Mucosa of descending colon (tissue), 3 donors: ENCODE data around the gene CA9. TPM values are rescaled to one million over a fixed set of nuclear protein-coding genes. Genes with fewer than 3 reads are reported as not detected.

Experiments used
- ATAC-seq: fragments of 200-7000 bp; cut with Tn5 transposase; one replicate; pipeline ENCODE4 v1.9.1; 2020; ENCODE audit warnings: mild to moderate bottlenecking, moderate library complexity
- DNase-seq, 3 donors: peaks; one replicate each; pipeline ENCODE4 v3.0.0-alpha.2; 2020
- H3K36me3 ChIP-seq: fragments of 200-600 bp; one replicate; pipeline ENCODE4 v1.8.0; 2021; ENCODE audit warnings: low read depth, mild to moderate bottlenecking
- H3K4me1 ChIP-seq: fragments of 200-600 bp; one replicate; pipeline ENCODE4 v1.8.0; 2021; ENCODE audit warnings: low read depth, mild to moderate bottlenecking
- H3K4me3 ChIP-seq: fragments of 200-600 bp; one replicate; pipeline ENCODE4 v1.8.0; 2021; ENCODE audit warnings: mild to moderate bottlenecking
- H3K9me3 ChIP-seq: fragments of 200-600 bp; one replicate; pipeline ENCODE4 v1.8.0; 2021; ENCODE audit warnings: mild to moderate bottlenecking
- intact Hi-C, 2 donors: fragments of 100-400 bp; cut with DNase I in 1 of 2; cut with micrococcal nuclease in 1 of 2; formaldehyde crosslinking; loops; one replicate each; pipeline versions ENCODE4 v1.11.0 to v1.11.1; 2022; cut with DNase I, micrococcal nuclease
- total RNA-seq, 3 donors: library from RNA; stranded (reverse); fragmentation: NEBNext Ultra II Directional in 2 of 3; extraction: Animal tissue kit (Norgen Biotek cat#: 25700) in 2 of 3; gene quantifications; one replicate each; pipeline versions ENCODE4 v1.2.1 to v1.2.4, GENCODE V29; 2021 to 2023
- TF ChIP-seq, protein P1 (sequence below): fragments of 200-600 bp; IDR thresholded peaks from one replicate; pipeline ENCODE4 v1.8.0; 2022; ENCODE audit warnings: antibody characterized with exemption, mild to moderate bottlenecking
- donor health status: DM: no; HTN: no; CAD: no; lungs with moderate emphysema.
- donor health status: DM: no; HTN: no; CAD: no.
- donor health status: DM: no; HTN: yes; CAD: no.

The CA9 gene
- total RNA-seq, 3 donors from 2014 or later, result 0.61 to 1.7 TPM; not detected in 1

DNA sequence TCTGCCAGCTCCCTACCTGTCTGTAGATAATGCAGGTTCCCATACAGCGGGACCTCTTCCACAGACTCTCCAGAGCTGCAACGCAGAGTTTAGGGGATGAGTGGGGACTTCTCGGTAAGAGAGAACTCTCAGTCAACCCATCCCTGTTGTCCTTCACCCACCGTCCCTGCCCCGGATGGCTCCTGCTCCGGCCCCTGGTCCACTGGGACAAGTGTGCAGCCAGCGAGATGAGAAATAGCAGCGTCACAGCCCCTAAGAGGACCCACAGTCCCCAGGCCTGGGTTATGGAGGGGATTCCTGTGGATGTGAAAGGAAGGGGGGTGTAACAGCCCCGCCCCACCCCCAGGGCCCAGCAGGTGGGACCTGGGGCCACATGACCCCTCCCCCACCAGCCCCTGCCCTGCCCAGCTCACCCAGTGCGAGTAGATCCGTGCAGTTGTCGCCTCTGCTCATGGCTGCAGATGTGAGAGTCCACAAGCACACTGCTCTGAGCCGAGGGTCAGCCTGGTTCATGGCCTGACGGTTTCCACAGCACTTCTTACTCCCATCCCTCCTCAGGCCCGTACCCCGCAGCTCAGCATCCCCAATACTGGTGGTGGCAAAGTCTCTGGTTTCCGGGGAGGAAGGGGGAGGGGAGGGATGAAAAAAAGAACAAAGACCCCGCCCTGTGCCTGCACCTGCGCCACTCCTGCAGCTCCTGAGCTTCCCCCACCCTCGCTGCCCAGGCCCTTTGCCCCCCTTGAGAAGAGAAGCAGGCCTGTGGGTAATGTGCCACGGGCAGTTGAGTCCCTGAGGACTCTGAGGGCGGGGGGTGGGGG is 23.2 kb upstream of the CA9 start, which contains the start of gene SIT1:
Gene SIT1, minus strand, starts transcription at position 591 of the 818 bp plus-strand sequence. Its CDS starts 78 bp downstream, at position 513.
- DNase-seq, result peak in 2 of 3 donors; percentile 47 to 71
- peaks cover 21% of the 10 kb centered on the region for H3K4me1 ChIP-seq
- no peak within 1 kb of the TSS for H3K4me3 ChIP-seq
- ATAC-seq, result no peak
- intact Hi-C loops, result no loop called here
- TF ChIP-seq, protein P1, sequence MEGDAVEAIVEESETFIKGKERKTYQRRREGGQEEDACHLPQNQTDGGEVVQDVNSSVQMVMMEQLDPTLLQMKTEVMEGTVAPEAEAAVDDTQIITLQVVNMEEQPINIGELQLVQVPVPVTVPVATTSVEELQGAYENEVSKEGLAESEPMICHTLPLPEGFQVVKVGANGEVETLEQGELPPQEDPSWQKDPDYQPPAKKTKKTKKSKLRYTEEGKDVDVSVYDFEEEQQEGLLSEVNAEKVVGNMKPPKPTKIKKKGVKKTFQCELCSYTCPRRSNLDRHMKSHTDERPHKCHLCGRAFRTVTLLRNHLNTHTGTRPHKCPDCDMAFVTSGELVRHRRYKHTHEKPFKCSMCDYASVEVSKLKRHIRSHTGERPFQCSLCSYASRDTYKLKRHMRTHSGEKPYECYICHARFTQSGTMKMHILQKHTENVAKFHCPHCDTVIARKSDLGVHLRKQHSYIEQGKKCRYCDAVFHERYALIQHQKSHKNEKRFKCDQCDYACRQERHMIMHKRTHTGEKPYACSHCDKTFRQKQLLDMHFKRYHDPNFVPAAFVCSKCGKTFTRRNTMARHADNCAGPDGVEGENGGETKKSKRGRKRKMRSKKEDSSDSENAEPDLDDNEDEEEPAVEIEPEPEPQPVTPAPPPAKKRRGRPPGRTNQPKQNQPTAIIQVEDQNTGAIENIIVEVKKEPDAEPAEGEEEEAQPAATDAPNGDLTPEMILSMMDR, result no peak
- H3K9me3 ChIP-seq, result no peaks in the 10 kb centered on the region
- no peaks in the 10 kb centered on the region for H3K36me3 ChIP-seq

DNA sequence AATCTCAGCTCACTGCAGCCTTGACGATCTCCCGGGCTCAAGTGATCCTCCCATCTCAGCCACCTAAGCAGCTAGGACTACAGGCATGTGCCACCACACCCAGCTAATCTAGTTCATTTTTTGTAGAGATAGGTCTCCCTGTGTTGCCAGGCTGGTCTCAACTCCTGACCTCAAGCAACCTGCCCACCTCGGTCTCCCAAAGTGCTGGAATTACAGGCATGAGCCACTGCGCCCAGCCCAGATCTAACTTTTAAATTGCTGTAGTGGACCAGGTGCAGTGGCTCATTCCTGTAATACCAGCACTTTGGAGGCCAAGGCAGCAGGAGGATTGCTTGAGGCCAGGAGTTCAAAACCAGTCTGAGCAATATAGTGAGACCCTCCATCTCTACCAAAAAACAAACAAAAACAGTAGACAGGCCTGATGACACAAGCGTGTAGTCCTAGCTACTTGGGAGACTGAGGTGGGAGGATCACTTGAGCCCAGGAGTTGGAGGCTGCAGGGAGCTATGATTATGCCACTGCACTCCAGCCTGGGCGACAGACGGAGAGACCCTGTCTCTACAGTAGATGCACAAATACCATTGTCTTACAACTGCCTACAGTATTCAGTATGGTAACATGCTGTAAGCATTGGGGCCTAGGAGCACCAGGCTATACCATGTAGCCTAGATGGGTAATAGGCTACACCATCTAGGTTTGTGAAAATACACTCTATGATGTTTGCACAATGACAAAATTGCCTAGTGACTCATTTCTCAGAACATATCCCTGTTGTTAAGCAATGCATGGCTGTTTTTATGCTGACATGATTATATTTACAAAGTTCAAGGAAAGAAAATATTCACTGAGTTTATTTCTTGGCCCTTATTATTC is 21.5 kb upstream of the CA9 start:
- TF ChIP-seq, protein P1, result no peak
- no peaks in the 10 kb centered on the region for H3K36me3 ChIP-seq
- H3K4me3 ChIP-seq, result no peak overlapping the region
- ATAC-seq (peak; percentile 80), DNase-seq (peak in 1 of 3 donors; percentile 52)
- peaks cover 26% of the 10 kb centered on the region for H3K4me1 ChIP-seq
- H3K9me3 ChIP-seq, result no peaks in the 10 kb centered on the region
- intact Hi-C loops, result no loop called here

DNA sequence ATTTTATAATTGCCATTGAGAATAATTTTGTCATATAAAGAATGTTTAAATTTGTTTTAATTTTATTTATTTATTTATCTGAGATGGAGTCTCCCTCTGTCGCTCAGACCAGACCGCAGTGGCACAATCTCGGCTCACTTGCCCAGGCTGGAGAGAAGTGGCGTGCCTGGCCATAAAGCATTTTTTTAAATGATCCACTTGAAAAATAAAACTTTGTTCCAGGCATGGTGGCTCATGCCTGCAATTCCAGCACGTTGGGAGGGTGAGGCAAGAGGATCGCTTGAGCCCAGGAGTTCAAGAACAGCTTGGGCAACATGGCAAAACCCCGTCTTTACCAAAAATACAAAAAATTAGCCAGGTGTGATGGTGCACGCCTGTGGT is 20.9 kb upstream of the CA9 start:
- H3K9me3 ChIP-seq, result no peaks in the 10 kb centered on the region
- peaks cover 3% of the 10 kb centered on the region for H3K36me3 ChIP-seq
- intact Hi-C loops, result no loop called here
- H3K4me1 ChIP-seq, result peaks cover 32% of the 10 kb centered on the region
- no peak for ATAC-seq
- TF ChIP-seq, protein P1, result no peak
- H3K4me3 ChIP-seq, result no peak overlapping the region
- no peak for DNase-seq

GRCh38 chr9:35653611-35654010 is 20.1 kb upstream of the CA9 start:
- Histone ChIP-seq H3K4me1 (peaks cover 35% of the 10 kb centered on the region), H3K36me3 (peaks cover 5% of the 10 kb centered on the region), H3K4me3 (no peak overlapping the region), H3K9me3 (no peaks in the 10 kb centered on the region)
- ATAC-seq (no peak), DNase-seq (no peak)
- TF ChIP-seq, protein P1, result no peak
- intact Hi-C loops, result no loop called here

- Histone ChIP-seq H3K36me3 (peaks cover 5% of the 10 kb centered on the region), H3K4me3 (no peak overlapping the region), H3K4me1 (peaks cover 57% of the 10 kb centered on the region), H3K9me3 (no peaks in the 10 kb centered on the region)
- DNase-seq (no peak), ATAC-seq (no peak)
- intact Hi-C loops, result loop anchor here in 1 of 2 donors (5.0 kb wide), 1 partner anchor 76 kb away; the partner anchor contains the start of genes CREB3 and TLN1
- TF ChIP-seq, protein P1, result no peak
Measured at GRCh38 chr9:35656348-35656747, 17.4 kb upstream of the CA9 start.
